ENCODE data around the gene MICU2. TPM values are rescaled to one million over a fixed set of nuclear protein-coding genes. Genes with fewer than 3 reads are reported as not detected.
A peak's percentile ranks its signal among the peaks of the same experiment; 100 is the strongest.

MICU2 gene
- total and polyA plus RNA-seq, 12 donors: 46.7 to 65.5 (median 59.5) TPM

GRCh38 chr13:21541980-21542379 lies 62.0 kb downstream of the MICU2 start:
- WGBS, 2 donors: 76 to 86% methylated on average over 1 of the region's 1 CpG
- H3K27ac ChIP-seq: peak overlapping the region in 1 of 10 donors; percentile 1

GRCh38 chr13:21541271-21541670 lies 62.7 kb downstream of the MICU2 start:
- DNase-seq: no peak
- Histone ChIP-seq H3K36me3 (peaks cover 0 to 18% (median 0%) of the 10 kb centered on the region in 9 donors), H3K4me3 (no peak overlapping the region), H3K27me3 (no peaks in the 10 kb centered on the region), H3K27ac (peak overlapping the region in 1 of 10 donors; percentile 3), H3K4me1 (peaks cover 0 to 29% (median 11%) of the 10 kb centered on the region in 9 donors), H3K9me3 (no peaks in the 10 kb centered on the region)
- intact Hi-C loops (cut with DNase I): no loop called here
- no peak for ATAC-seq
- TF ChIP-seq CTCF (IDR thresholded peaks at IDR 0.05): no peak

More at GRCh38 chr13:21541980-21542379, 62.0 kb downstream of the MICU2 start:
- no peaks in the 10 kb centered on the region for H3K9me3 ChIP-seq
- peaks cover 0 to 29% (median 8%) of the 10 kb centered on the region in 9 donors for H3K4me1 ChIP-seq
- no peak overlapping the region for H3K4me3 ChIP-seq
- DNase-seq (no peak), ATAC-seq (no peak)
- peaks cover 0 to 16% (median 0%) of the 10 kb centered on the region in 9 donors for H3K36me3 ChIP-seq
- intact Hi-C loops (cut with DNase I): no loop called here
- TF ChIP-seq CTCF (IDR thresholded peaks at IDR 0.05): no peak
- H3K27me3 ChIP-seq: no peaks in the 10 kb centered on the region

DNA sequence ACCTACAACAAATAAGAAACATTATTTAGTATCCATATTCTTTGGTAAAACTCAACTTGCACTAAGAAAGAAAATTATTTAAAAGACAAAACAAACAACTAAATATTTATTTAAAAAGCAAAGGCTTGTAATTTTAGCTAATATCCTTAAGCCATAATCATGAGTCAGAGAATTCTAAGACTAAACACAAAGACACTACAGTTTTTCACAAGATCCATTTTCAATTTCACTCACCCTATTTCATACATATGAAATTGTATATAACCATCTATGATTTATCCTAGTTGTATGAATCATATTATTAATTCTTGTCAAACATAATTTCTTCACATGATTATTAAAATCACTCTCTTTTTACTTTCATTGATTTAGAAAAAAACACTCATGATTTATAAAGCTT lies 64.3 kb downstream of the MICU2 start:
- intact Hi-C loops (cut with DNase I): no loop called here
- Histone ChIP-seq H3K36me3 (peaks cover 0 to 22% (median 0%) of the 10 kb centered on the region in 9 donors), H3K9me3 (no peaks in the 10 kb centered on the region), H3K4me3 (no peak overlapping the region), H3K27me3 (no peaks in the 10 kb centered on the region), H3K4me1 (peaks cover 0 to 29% (median 11%) of the 10 kb centered on the region in 9 donors), H3K27ac (peak overlapping the region in 2 of 10 donors; percentile 0 to 17)
- no peak for TF ChIP-seq CTCF (IDR thresholded peaks at IDR 0.05)
- ATAC-seq (no peak), DNase-seq (no peak)

- H3K9me3 ChIP-seq: peaks cover 0 to 6% (median 0%) of the 10 kb centered on the region in 11 donors
- no peaks in the 10 kb centered on the region for H3K27me3 ChIP-seq
- 59 to 68% methylated on average over 1 of the region's 1 CpG for WGBS, 2 donors
- peaks cover 0 to 29% (median 0%) of the 10 kb centered on the region in 9 donors for H3K36me3 ChIP-seq
- no peak for TF ChIP-seq CTCF (IDR thresholded peaks at IDR 0.05)
- ATAC-seq: peak in 6 of 8 donors; percentile 38 to 89 (median 66)
- peaks cover 0 to 29% (median 11%) of the 10 kb centered on the region in 9 donors for H3K4me1 ChIP-seq
- intact Hi-C loops (cut with DNase I): no loop called here
- H3K27ac ChIP-seq: peak overlapping the region in 5 of 10 donors; percentile 3 to 45 (median 17)
- no peak overlapping the region for H3K4me3 ChIP-seq
- no peak for DNase-seq
Measured at GRCh38 chr13:21538753-21539152, 65.2 kb downstream of the MICU2 start.

Measured in heart right ventricle (tissue), 16 donors.